Activated CD8-positive, alpha-beta T cell treated with anti-CD3 and anti-CD28 coated beads for 36 hours (primary cell): ENCODE measurements around the gene THRAP3. TPM values are rescaled to one million over a fixed set of nuclear protein-coding genes. Genes with fewer than 3 reads are reported as not detected.

ENCODE experiments used
- ATAC-seq: fragments of 200-7000 bp; cut with Tn5 transposase; one replicate; pipeline ENCODE4 v1.10.0; 2021; ENCODE audit warnings: mild to moderate bottlenecking, moderate library complexity
- CTCF ChIA-PET: fragments of 350-600 bp; sonication (Branson Sonifier 250); formaldehyde crosslinking; loops from one replicate; lab custom pipeline; 2021; ENCODE audit warnings: antibody characterized with exemption; lab: Charles Lee
- POLR2A ChIA-PET: fragments of 350-600 bp; sonication (Branson Sonifier 250); formaldehyde crosslinking; loops from one replicate; lab custom pipeline; 2021; ENCODE audit warnings: antibody characterized with exemption; lab: Charles Lee
- DNase-seq: peaks from one replicate; pipeline ENCODE4 v3.0.0-alpha.2; 2020
- H3K27ac Mint-ChIP-seq: one replicate; pipeline ENCODE4 v1.8.0; 2021; ENCODE audit warnings: mild to moderate bottlenecking, mixed read lengths
- H3K27me3 Mint-ChIP-seq: one replicate; pipeline ENCODE4 v1.8.0; 2021; ENCODE audit warnings: mixed read lengths
- H3K36me3 Mint-ChIP-seq: one replicate; pipeline ENCODE4 v1.8.0; 2021; ENCODE audit warnings: low read depth, mixed read lengths
- H3K4me1 Mint-ChIP-seq: one replicate; pipeline ENCODE4 v1.8.0; 2021; ENCODE audit warnings: low read depth, mixed read lengths
- H3K4me3 Mint-ChIP-seq: one replicate; pipeline ENCODE4 v1.8.0; 2021; ENCODE audit warnings: mild to moderate bottlenecking, moderate library complexity, mixed read lengths
- H3K9me3 Mint-ChIP-seq: one replicate; pipeline ENCODE4 v1.8.0; 2021; ENCODE audit warnings: mixed read lengths
- intact Hi-C: fragments of 100-400 bp; cut with micrococcal nuclease; formaldehyde crosslinking; loops from one replicate; pipeline ENCODE4 v1.10.0; 2022
- total RNA-seq, 2 experiments: library from RNA; stranded (reverse); gene quantifications; one replicate each; pipeline ENCODE4 v1.2.3, GENCODE V29; 2021
- TF ChIP-seq, protein P1 (sequence below): fragments of 200-600 bp; IDR thresholded peaks from one replicate; pipeline ENCODE4 v1.8.0; 2022; ENCODE audit warnings: antibody characterized with exemption, mild to moderate bottlenecking

Gene THRAP3
- total RNA-seq, 2 experiments from 2014 or later = 119 to 121 TPM

DNA sequence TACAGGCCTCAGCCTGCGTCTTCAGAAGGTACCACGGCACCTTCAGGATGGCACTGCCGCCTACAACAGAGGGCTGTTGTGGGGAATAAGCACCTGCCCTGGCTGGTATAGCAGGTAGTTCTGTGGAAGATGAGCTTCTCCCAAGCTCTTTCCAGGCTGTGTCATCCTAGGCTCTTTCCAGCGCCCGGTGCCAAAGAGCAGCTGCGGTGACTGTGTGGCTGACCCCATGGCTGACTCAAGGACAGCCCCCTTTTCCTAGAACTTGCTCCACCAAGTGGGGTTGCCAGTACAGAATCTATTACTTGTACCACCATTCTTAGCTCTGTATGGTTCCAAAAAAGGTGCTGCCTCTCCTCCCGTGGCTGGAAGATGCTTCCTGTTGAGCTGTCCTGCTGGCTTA lies 121.1 kb downstream of the THRAP3 start:
- intact Hi-C loops = no loop called here
- TF ChIP-seq, protein P1, sequence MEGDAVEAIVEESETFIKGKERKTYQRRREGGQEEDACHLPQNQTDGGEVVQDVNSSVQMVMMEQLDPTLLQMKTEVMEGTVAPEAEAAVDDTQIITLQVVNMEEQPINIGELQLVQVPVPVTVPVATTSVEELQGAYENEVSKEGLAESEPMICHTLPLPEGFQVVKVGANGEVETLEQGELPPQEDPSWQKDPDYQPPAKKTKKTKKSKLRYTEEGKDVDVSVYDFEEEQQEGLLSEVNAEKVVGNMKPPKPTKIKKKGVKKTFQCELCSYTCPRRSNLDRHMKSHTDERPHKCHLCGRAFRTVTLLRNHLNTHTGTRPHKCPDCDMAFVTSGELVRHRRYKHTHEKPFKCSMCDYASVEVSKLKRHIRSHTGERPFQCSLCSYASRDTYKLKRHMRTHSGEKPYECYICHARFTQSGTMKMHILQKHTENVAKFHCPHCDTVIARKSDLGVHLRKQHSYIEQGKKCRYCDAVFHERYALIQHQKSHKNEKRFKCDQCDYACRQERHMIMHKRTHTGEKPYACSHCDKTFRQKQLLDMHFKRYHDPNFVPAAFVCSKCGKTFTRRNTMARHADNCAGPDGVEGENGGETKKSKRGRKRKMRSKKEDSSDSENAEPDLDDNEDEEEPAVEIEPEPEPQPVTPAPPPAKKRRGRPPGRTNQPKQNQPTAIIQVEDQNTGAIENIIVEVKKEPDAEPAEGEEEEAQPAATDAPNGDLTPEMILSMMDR = no peak

DNA sequence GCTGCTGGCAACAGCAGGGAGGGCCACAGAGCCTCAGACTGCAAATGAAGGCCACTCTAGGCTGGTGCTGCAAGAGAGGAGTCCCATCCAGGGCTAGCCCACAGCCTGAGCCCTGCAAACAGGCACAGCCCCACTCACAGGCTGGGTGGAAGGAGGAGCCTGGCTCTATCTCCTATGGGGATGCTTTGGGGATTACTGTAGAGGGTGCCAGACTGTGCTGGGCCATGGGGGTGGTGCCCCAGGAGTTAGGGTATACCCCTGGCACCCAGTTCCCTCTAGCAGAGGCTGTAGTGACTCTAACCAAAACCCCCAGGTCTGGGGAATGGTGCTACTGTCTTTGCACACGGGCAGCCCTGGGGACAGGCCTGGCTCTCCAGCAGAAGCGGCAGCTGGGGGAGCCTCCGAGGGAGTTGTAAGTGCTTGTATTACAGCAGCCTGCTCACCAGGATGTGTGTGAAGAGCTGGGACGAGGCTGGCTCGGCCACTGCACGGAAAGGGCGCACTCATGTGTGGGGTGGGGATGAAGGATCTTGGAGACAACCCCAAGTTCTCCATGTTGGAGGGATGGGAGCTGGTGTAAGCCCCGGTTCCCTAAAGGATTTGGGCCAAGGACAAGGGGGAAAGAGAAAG lies 122.6 kb downstream of the THRAP3 start:
- POLR2A ChIA-PET = no interaction called here
- TF ChIP-seq, protein P1 = no peak
- intact Hi-C loops = no loop called here
- CTCF ChIA-PET = interaction anchor here (1.9 kb wide), 1 partner anchor 23 kb away, joined by 4 read pairs; no protein-coding TSS in a partner anchor
- ATAC-seq (no peak), DNase-seq (no peak)
- no peak overlapping the region for H3K4me3 Mint-ChIP-seq
- H3K4me1 Mint-ChIP-seq = peaks cover 22% of the 10 kb centered on the region
- no peaks in the 10 kb centered on the region for H3K27me3 Mint-ChIP-seq
- peaks cover 24% of the 10 kb centered on the region for H3K36me3 Mint-ChIP-seq
- H3K27ac Mint-ChIP-seq = no peak overlapping the region
- H3K9me3 Mint-ChIP-seq = no peaks in the 10 kb centered on the region

More for the DNA sequence above, 121.1 kb downstream of the THRAP3 start:
- DNase-seq = no peak
- Mint-ChIP-seq H3K9me3 (no peaks in the 10 kb centered on the region), H3K4me1 (peaks cover 9% of the 10 kb centered on the region), H3K4me3 (no peak overlapping the region), H3K27me3 (no peaks in the 10 kb centered on the region), H3K36me3 (peaks cover 27% of the 10 kb centered on the region), H3K27ac (no peak overlapping the region)
- ChIA-PET POLR2A (no interaction called here), CTCF (interaction anchor here (0.7 to 5.6 kb wide), 3 partner anchors 22 to 82 kb away, joined by 3 to 78 read pairs (median 68); no protein-coding TSS in a partner anchor)
- ATAC-seq = no peak

DNA sequence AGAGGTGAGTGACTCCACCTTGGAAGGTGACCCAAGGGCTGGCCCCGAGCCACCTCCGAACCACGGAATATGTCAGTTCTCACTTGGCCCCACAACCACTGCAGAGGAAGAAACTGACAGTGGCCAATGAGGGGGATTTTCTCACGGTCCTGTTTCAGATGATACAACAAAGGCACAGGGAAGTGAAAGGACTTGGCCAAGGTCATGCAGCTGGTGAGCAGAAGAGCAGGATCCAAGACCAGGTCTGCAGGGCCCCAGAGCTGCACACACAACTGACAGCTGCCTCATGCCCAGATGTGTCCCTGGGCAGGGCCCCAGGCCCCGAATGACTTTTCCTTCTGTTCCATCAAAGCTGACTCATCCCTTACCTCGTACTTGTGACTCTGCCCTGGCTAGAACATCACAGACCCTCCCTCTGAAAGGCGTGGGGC lies 125.0 kb downstream of the THRAP3 start:
- Mint-ChIP-seq H3K4me3 (no peak overlapping the region), H3K27me3 (no peaks in the 10 kb centered on the region), H3K4me1 (peaks cover 24% of the 10 kb centered on the region), H3K9me3 (no peaks in the 10 kb centered on the region), H3K27ac (no peak overlapping the region), H3K36me3 (peaks cover 27% of the 10 kb centered on the region)
- DNase-seq = no peak
- intact Hi-C loops = no loop called here
- ChIA-PET POLR2A (interaction anchor here (0.6 to 2.0 kb wide), 3 partner anchors 25 to 86 kb away, joined by 5 to 7 read pairs (median 5); no protein-coding TSS in a partner anchor), CTCF (interaction anchor here (13.0 kb wide), 1 partner anchor 19 kb away, joined by 102 read pairs; no protein-coding TSS in a partner anchor)
- TF ChIP-seq, protein P1 = no peak
- ATAC-seq = peak; percentile 13

DNA sequence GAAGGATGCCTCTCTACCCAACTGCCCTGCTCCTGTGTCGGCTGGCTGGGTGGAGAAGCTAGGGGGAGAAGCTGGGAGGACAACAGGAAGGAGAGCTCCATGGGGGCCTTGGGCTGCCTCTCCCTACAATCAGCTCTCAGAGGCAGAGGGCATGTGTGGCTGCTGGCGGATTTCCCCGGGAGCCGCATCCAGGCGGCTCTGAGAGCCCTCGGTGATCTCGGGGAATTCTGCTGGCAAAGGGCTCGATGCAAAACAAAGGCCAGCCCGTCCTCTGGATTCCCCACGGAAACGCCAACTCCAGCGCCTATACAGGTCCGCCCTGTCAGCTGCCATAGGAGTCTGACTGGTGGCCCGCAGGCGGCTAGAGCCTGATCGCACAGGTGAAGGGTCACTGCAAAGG lies 125.6 kb downstream of the THRAP3 start:
- DNase-seq (no peak), ATAC-seq (no peak)
- peaks cover 24% of the 10 kb centered on the region for H3K4me1 Mint-ChIP-seq
- H3K9me3 Mint-ChIP-seq = no peaks in the 10 kb centered on the region
- POLR2A ChIA-PET = interaction anchor here (0.6 to 2.0 kb wide), 5 partner anchors 9 to 85 kb away, joined by 4 to 7 read pairs (median 5); partner anchors contain the start of gene LSM10
- peaks cover 24% of the 10 kb centered on the region for H3K36me3 Mint-ChIP-seq
- CTCF ChIA-PET = interaction anchor here (1.7 to 13.0 kb wide), 2 partner anchors 18 to 75 kb away, joined by 5 to 102 read pairs; no protein-coding TSS in a partner anchor
- H3K27me3 Mint-ChIP-seq = no peaks in the 10 kb centered on the region
- no peak overlapping the region for H3K27ac Mint-ChIP-seq
- no peak overlapping the region for H3K4me3 Mint-ChIP-seq
- TF ChIP-seq, protein P1 = no peak
- intact Hi-C loops = no loop called here
